ENCODE data around the gene NDOR1.

Gene NDOR1

DNA sequence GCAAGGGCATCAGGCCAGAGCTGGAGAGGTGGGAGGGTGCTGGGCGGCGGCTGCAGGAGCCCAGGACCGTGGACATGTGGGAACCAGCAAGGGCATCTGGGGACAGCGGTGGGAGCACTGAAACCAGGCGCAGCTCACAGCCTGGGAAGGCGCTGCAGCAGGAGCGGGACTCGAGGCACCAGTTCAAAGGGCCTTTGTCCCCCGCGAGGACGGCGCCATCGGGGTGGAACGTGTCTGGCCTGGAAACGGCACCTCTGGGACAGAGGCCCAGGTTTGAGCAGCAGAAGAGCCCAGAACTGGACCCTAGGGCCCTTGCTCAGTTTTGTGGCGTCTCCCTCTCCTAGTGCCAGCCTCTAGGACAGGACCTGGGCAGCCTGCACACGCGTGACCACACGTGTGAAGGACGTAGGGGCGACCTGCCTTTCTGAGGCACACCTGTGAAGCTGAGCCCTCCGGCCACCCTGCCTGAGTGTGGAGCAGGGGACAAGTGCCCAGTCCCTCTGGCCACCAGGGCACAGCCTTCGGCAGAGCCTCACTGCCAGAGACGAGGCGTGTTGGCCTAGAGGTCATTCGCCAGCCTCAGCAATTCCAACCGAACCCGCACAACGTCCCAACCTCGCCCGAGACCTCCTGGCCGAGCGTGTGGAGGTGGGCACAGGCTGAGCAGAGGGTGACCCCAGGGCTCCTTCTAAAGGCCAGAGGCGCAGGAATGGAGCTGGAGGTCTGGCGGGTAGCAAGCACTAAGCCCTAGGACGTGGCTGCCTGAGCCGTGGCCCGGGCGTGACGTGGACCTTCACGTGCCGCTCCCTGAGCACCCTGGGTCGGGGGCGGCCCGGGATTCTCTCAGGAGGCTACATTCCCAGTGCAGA lies 31.5 kb upstream of the NDOR1 start:
- H3K27me3 Mint-ChIP-seq, result peaks cover 7% of the 10 kb centered on the region
- H3K9me3 Mint-ChIP-seq, result no peaks in the 10 kb centered on the region
- H3K36me3 Mint-ChIP-seq (ENCODE audit: low read depth), result no peaks in the 10 kb centered on the region
- ATAC-seq (no peak), DNase-seq (no peak)
- H3K4me3 Mint-ChIP-seq, result no peak overlapping the region
- no peak overlapping the region for H3K27ac Mint-ChIP-seq
- H3K4me1 Mint-ChIP-seq, result no peaks in the 10 kb centered on the region

DNA sequence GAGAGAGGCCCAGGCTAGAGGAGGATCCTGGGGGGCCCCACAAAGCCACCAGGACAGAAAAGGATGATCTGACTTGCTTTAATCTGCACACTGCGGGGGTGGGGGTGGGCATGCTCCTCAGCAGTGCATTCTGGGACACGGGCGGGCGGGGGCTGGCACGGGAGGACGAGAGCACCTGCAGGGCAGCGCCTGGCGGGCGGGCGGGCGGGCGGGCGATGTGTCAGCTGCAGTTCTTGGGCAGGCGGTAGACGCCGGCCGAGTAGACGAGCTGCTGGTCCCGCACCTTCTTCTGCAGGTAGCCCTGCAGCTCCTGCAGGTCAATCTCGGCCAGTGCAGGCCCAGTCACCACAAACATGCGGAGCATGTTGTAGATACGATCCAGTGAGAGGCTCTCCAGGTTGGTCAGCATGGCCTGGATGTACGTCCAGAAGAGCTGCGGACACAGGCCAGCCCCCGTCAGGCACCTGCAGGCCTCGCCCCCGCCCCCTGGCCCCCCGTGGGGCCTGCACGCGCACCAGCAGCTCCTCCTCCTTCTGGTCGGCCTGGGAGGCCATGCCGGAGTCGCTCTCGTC lies 30.7 kb upstream of the NDOR1 start:
- DNase-seq, result no peak
- H3K27ac Mint-ChIP-seq, result no peak overlapping the region
- peak; percentile 9 for ATAC-seq
- peaks cover 7% of the 10 kb centered on the region for H3K27me3 Mint-ChIP-seq
- H3K9me3 Mint-ChIP-seq, result no peaks in the 10 kb centered on the region
- H3K4me3 Mint-ChIP-seq, result no peak overlapping the region
- no peaks in the 10 kb centered on the region for H3K4me1 Mint-ChIP-seq
- peaks cover 2% of the 10 kb centered on the region for H3K36me3 Mint-ChIP-seq (ENCODE audit: low read depth)

DNA sequence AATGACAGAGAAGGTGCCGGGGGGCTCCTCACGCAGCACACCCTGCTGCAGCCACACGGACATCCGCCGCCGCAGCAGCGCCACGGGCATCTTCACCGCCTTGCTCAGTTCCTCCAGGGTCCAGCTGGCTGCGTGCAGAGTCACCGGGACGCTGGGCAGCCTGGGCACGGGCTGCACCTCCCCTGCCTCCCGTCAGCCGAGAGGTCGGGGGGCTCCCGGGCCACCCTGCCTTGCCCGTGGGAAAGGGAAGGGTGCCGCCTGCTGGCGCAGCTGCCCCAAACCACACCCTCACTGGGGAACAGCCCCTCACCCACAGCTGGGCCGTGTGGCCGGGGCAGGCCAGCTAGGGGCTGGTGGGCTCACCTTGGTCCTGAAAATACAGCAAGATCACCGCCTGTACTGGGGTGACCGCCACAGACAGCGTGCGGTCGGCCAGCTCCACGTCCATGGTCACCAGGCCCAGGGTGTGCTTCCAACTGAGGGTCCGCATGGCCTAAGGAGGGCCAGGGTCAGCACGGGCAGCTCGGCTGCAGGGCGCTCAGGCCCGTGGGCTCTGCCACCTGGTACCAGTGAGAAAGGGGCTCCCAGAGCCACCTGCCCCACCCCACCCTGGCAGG lies 30.0 kb upstream of the NDOR1 start:
- H3K27ac Mint-ChIP-seq, result no peak overlapping the region
- ATAC-seq (no peak), DNase-seq (no peak)
- peaks cover 2% of the 10 kb centered on the region for H3K36me3 Mint-ChIP-seq (ENCODE audit: low read depth)
- H3K27me3 Mint-ChIP-seq, result peaks cover 2% of the 10 kb centered on the region
- no peaks in the 10 kb centered on the region for H3K4me1 Mint-ChIP-seq
- no peaks in the 10 kb centered on the region for H3K9me3 Mint-ChIP-seq
- H3K4me3 Mint-ChIP-seq, result no peak overlapping the region

DNA sequence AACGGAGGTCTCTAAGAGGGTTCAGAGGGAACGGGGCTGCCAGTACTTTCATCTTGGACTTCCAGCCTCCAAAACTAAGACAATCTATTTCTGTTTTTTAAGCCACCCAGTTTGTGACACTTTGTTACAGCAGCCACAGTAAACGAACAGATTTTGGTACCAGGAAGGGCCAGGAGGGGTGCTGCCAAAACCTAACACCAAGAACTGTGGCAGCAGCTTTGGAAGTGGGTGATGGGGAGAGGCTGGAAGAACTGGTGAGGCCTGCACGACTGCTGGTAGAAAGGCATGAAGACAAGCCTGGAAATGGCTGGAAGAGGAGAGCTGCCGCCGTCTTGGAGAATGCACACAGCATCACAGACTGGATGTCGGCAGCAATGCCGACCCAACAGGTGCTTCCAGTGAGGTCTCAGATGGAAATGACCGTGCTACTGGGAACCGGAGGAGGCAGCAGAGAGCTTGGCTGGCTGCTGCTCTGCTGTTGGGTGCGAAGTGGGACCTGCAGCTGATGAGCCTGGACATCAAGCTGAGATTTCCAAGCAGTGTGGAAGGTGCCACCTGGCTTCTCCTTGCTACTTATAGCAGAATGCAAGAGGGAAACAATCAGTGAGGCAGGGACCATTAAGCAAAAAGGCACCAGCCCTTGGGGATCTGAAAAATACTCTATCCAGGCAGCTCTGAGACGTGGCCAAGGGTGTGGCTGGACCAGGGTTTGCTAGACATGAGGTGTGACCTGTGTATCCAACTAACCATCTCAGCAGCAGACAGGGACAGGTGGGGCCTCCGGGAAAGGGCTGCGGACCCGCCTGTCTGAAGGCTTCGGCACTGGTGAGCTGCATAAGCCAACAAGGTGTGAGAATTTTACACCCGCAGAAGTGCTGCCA lies 29.0 kb upstream of the NDOR1 start:
- no peak for ATAC-seq
- Mint-ChIP-seq H3K4me3 (no peak overlapping the region), H3K36me3 (ENCODE audit: low read depth) (peaks cover 2% of the 10 kb centered on the region), H3K9me3 (no peaks in the 10 kb centered on the region), H3K4me1 (no peaks in the 10 kb centered on the region), H3K27ac (no peak overlapping the region), H3K27me3 (no peaks in the 10 kb centered on the region)
- no peak for DNase-seq

DNA sequence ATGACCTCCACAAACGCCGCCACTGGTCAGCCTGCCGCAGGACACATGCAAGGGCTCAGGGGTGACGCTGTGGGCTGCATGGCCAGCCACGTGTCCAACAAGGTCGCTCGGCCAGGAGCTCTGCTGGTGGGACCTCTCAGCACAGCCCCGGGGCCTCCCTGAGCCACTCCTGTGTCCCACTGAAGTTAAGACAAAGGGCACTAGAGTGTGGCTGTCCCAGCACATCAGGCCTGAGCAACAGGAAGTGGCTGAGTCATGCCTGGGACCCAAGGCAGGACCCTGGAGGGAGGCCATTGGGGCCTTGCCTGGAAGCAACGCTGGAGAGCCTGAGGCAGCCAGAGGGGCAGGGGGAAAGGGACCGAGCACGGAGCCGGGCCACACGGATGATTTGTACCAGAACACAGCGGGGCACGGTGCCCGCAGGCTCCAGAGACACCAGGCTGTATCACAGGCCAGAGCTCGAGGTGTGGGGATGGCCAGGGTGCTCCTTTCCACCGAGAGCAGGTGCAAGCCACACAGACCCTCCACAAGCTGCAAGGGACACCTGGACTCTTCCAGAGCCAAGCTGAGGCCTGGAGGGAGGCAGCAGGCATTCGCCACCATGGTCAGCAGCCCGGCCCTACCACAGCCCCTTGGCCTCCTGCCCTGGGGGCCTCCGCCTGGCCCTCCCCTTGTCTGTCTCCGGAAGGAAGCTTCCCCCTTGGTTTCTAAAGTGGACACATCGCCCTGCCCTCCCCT lies 27.1 kb upstream of the NDOR1 start:
- H3K27me3 Mint-ChIP-seq, result no peaks in the 10 kb centered on the region
- H3K36me3 Mint-ChIP-seq (ENCODE audit: low read depth), result peaks cover 9% of the 10 kb centered on the region

DNA sequence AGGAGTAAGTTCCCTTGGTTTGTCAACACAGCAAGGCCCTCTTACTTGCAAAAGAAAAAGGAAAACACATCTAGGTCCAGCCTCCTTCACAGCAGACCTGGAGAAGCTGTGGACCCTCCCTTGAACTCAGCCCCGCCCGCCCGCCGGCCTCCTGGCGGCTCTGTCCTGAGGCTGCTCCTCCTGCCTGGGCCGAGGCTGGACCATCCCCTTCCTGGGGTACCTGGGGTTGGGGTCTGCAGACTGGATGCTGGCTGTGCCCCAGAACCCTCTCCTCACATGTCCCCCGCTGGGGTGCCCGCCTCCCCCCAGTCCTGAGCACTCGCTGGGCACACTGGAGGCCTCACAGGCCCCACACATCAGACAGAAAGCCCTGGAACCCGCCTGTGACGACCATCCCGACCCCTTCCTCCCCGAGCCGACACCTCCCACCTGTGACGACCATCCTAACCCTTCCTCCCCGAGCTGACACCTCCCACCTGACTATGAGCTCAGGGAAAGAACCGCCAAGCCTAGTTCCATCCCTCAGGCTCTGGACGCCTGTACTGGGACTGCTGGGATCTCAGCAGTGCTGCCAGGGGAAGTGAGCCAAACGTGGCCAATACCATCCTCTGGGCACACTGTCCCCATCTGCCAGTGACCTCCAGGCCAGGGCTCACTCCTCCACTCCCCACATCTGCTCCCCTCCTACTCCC lies 26.4 kb upstream of the NDOR1 start:
- Mint-ChIP-seq H3K4me1 (no peaks in the 10 kb centered on the region), H3K9me3 (no peaks in the 10 kb centered on the region), H3K27me3 (no peaks in the 10 kb centered on the region), H3K27ac (no peak overlapping the region), H3K36me3 (ENCODE audit: low read depth) (peaks cover 10% of the 10 kb centered on the region), H3K4me3 (no peak overlapping the region)
- DNase-seq (no peak), ATAC-seq (no peak)

More for the DNA sequence above, 27.1 kb upstream of the NDOR1 start:
- no peaks in the 10 kb centered on the region for H3K9me3 Mint-ChIP-seq
- no peak for DNase-seq
- ATAC-seq, result no peak
- H3K27ac Mint-ChIP-seq, result no peak overlapping the region
- no peaks in the 10 kb centered on the region for H3K4me1 Mint-ChIP-seq
- no peak overlapping the region for H3K4me3 Mint-ChIP-seq

DNA sequence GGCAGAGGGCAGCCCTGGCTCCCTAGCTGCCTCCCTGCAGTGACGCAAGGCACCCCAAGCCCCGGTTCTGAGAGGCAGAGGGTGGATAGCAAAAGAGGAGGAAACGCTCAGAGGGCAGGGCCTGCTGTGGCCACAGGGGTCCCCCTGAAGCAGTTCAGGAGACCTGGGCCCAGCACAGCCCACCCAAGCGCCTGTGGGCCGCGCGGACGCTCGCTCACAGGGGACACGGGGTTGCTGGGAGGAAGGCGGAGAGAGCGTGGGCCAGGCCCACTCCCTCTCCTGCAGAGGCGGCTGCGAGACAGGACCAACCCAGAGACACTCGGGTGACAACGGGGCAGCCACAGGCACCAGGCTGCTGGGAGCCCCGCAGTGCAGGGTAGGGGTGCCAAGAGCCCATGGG lies 25.7 kb upstream of the NDOR1 start:
- no peaks in the 10 kb centered on the region for H3K9me3 Mint-ChIP-seq
- ATAC-seq (no peak), DNase-seq (no peak)
- H3K4me3 Mint-ChIP-seq, result no peak overlapping the region
- no peaks in the 10 kb centered on the region for H3K27me3 Mint-ChIP-seq
- H3K36me3 Mint-ChIP-seq (ENCODE audit: low read depth), result peaks cover 10% of the 10 kb centered on the region
- H3K4me1 Mint-ChIP-seq, result no peaks in the 10 kb centered on the region
- no peak overlapping the region for H3K27ac Mint-ChIP-seq

DNA sequence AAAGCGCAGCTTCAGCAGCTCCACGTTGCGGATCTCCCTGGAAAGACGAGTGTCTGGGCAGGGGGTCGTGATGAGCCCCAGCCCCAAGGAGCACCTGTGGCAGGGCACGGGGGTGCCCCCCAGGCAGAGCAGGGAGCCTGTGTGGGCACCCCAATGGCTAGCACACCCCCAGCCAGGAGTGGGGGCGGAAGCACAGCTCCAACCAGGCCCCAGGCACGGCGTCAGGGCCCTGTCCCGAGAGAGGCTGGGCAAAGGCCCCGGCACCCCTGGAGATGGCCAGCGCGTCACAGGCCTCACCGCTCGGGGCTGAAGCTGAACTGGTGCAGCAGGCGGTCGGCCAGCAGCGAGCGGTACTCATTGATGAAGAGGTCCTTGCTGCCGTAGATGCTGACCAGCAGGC lies 25.0 kb upstream of the NDOR1 start:
- Mint-ChIP-seq H3K9me3 (no peaks in the 10 kb centered on the region), H3K27me3 (no peaks in the 10 kb centered on the region), H3K4me3 (no peak overlapping the region), H3K4me1 (no peaks in the 10 kb centered on the region), H3K27ac (no peak overlapping the region), H3K36me3 (ENCODE audit: low read depth) (peaks cover 10% of the 10 kb centered on the region)
- DNase-seq (no peak), ATAC-seq (no peak)

DNA sequence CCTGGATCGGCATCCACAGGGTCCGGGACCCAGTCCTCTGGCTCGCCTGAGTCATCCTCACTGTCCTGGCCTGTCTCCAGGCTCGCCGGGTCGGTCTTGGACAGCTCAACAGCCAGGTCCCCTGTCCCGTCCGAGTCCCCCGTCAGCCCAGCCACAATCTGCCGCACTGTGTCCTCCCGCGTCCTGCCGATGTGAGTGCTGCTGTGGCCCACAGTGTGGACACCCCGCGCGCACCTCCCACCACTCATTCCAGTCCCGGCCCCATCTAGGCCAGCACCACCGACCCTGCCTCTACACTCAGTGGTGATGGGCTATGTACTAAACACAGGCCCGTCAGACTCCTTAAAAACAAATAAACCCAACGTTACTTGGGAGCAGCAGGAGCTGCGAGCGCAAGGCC lies 23.8 kb upstream of the NDOR1 start:
- Mint-ChIP-seq H3K27ac (no peak overlapping the region), H3K36me3 (ENCODE audit: low read depth) (peaks cover 10% of the 10 kb centered on the region), H3K9me3 (no peaks in the 10 kb centered on the region), H3K27me3 (no peaks in the 10 kb centered on the region), H3K4me1 (peaks cover 6% of the 10 kb centered on the region), H3K4me3 (no peak overlapping the region)
- DNase-seq, result no peak
- ATAC-seq, result no peak

DNA sequence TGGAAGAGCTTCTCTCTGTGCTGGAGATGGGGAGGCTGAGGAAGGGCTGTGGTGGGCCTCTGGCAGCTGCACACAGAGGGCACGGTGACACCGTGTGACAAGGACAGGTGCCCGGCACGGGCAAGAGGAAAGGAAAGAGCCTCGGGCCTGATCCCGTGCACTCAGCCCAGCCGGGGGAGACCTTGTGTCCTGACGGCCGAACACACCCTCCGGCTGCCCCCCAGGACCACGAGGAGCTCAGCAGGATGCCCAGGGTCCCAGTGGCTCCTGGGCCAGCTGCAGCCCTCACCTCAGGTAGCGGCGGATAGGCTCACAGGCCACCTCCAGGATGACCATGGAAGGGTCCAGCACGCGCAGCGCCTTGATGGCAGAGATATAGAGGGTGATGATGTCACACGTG lies 22.7 kb upstream of the NDOR1 start:
- ATAC-seq (no peak), DNase-seq (no peak)
- Mint-ChIP-seq H3K4me1 (peaks cover 17% of the 10 kb centered on the region), H3K27me3 (no peaks in the 10 kb centered on the region), H3K36me3 (ENCODE audit: low read depth) (peaks cover 10% of the 10 kb centered on the region), H3K9me3 (no peaks in the 10 kb centered on the region), H3K27ac (no peak overlapping the region), H3K4me3 (no peak overlapping the region)

DNA sequence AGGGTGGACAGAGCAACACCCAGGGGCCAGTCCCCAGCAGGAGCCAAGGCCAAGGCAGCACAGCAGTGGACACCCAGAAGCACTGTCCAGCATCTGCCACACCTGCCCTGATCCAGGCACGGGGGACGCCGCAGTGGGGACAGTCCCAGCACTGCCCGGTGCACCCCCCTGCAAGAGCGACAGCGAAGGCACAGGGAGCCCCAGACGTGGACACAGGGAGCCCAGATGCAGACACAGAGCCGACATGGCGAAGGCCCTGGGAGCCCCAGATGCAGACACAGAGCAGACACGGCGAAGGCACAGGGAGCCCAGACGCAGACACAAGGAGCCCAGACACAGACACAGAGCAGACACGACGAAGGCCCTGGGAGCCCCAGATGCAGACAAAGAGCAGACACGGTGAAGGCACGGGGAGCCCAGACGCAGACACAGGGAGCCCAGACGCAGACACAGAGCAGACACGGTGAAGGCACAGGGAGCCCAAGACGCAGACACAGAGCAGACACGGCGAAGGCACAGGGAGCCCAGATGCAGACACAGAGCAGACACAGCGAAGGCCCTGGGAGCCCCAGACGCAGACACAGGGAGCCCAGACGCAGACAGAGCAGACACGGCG lies 21.4 kb upstream of the NDOR1 start:
- Mint-ChIP-seq H3K27ac (no peak overlapping the region), H3K4me3 (no peak overlapping the region), H3K36me3 (ENCODE audit: low read depth) (peaks cover 11% of the 10 kb centered on the region)

DNA sequence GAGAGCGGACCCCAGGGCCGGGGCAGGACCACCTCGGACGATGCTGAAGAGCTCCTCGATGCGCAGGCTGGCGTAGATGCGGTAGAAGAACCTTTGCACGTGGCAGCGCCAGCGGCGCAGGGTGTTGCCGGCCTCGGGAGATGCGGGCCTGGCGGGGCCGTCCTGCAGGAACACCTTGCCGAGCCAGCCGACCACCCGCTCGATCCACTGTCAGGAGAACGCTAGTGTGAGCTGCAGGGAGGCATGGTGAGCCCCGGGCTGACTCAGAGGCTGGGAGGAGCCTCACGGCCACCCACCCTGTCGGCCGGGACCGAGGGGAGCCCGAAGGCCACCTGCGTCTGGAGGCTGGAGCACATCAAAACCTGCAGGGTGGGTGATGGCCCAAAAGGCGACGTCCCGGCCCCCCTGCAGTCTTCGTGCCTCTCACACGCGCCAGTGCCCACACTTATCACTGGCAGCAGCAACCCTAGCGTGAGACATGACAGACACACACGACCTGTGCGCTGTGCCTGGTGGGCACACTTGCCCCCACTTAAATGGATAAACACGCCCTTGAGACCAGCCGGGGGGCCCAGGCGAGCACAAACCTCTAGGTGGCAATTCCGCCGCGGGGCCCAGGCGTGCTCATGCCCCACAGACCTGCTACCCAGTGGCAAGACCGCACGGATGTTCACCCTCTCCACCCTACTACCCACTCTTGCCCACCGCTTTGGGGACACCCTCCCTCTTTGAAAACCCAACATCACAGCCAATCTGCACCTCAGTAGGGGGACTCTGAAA lies 20.4 kb upstream of the NDOR1 start:
- peaks cover 9% of the 10 kb centered on the region for H3K36me3 Mint-ChIP-seq (ENCODE audit: low read depth)
- H3K9me3 Mint-ChIP-seq, result no peaks in the 10 kb centered on the region
- H3K27ac Mint-ChIP-seq, result no peak overlapping the region
- DNase-seq, result no peak
- no peak overlapping the region for H3K4me3 Mint-ChIP-seq
- ATAC-seq, result no peak
- peaks cover 31% of the 10 kb centered on the region for H3K4me1 Mint-ChIP-seq
- no peaks in the 10 kb centered on the region for H3K27me3 Mint-ChIP-seq

More for the DNA sequence above, 21.4 kb upstream of the NDOR1 start:
- Mint-ChIP-seq H3K27me3 (no peaks in the 10 kb centered on the region), H3K4me1 (peaks cover 21% of the 10 kb centered on the region), H3K9me3 (no peaks in the 10 kb centered on the region)
- ATAC-seq, result no peak
- DNase-seq, result no peak

DNA sequence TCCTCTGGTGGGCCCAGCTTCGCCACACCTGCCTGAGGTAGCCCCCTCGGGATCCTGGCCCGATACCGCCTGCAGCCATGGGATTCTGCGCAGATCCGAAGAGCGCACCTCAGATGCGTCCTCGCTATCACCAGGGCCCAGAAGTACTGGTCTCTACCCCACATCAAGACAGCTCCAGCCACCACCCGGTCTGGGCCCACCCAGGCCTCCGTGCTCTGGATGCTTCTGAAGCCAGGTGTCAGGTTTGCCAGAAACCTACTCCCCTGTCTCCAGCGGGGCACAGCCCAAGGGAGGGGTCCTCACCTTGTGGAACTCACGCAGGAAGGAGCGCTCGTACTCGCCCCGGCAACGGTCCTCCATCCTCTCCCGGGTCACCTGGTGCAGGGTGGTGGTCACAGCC lies 19.6 kb upstream of the NDOR1 start:
- ATAC-seq (no peak), DNase-seq (no peak)
- peaks cover 37% of the 10 kb centered on the region for H3K4me1 Mint-ChIP-seq
- no peaks in the 10 kb centered on the region for H3K27me3 Mint-ChIP-seq
- no peak overlapping the region for H3K27ac Mint-ChIP-seq
- no peaks in the 10 kb centered on the region for H3K9me3 Mint-ChIP-seq
- no peak overlapping the region for H3K4me3 Mint-ChIP-seq
- H3K36me3 Mint-ChIP-seq (ENCODE audit: low read depth), result peaks cover 13% of the 10 kb centered on the region
